GM12864 (cell line): ENCODE data around the gene DLGAP1.
A peak's percentile ranks its signal among the peaks of the same experiment; 100 is the strongest.

Experiments
- DNase-seq: peaks from one replicate; pipeline ENCODE4 v3.0.0-alpha.2; 2011; ENCODE audit warnings: low read depth
- H3K4me3 ChIP-seq: 2 replicates; pipeline ENCODE4 v1.5.1; 2011; ENCODE audit warnings: mild to moderate bottlenecking, low read depth, low read length, control low read depth
- TF ChIP-seq, protein P1 (sequence below): IDR thresholded peaks from 2 replicates; pipeline ENCODE4 v1.5.1; 2011; ENCODE audit warnings: low read depth, mild to moderate bottlenecking, moderate library complexity, low read length, control low read depth, inconsistent platforms; ENCODE audit errors: missing control alignments

DLGAP1 gene

GRCh38 chr18:3525870-3526420 is 929.2 kb downstream of the DLGAP1 start:
- H3K4me3 ChIP-seq, result no peak overlapping the region
- peak; percentile 53 for DNase-seq
- TF ChIP-seq, protein P1, sequence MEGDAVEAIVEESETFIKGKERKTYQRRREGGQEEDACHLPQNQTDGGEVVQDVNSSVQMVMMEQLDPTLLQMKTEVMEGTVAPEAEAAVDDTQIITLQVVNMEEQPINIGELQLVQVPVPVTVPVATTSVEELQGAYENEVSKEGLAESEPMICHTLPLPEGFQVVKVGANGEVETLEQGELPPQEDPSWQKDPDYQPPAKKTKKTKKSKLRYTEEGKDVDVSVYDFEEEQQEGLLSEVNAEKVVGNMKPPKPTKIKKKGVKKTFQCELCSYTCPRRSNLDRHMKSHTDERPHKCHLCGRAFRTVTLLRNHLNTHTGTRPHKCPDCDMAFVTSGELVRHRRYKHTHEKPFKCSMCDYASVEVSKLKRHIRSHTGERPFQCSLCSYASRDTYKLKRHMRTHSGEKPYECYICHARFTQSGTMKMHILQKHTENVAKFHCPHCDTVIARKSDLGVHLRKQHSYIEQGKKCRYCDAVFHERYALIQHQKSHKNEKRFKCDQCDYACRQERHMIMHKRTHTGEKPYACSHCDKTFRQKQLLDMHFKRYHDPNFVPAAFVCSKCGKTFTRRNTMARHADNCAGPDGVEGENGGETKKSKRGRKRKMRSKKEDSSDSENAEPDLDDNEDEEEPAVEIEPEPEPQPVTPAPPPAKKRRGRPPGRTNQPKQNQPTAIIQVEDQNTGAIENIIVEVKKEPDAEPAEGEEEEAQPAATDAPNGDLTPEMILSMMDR, result no peak

GRCh38 chr18:3524706-3525105 is 930.4 kb downstream of the DLGAP1 start:
- DNase-seq, result no peak
- TF ChIP-seq, protein P1, result no peak
- no peak overlapping the region for H3K4me3 ChIP-seq

GRCh38 chr18:3520230-3521085 is 934.6 kb downstream of the DLGAP1 start:
- no peak for DNase-seq
- TF ChIP-seq, protein P1, result no peak
- no peak overlapping the region for H3K4me3 ChIP-seq

GRCh38 chr18:3514312-3515216 is 940.5 kb downstream of the DLGAP1 start:
- DNase-seq, result no peak
- TF ChIP-seq, protein P1, result no peak
- no peak overlapping the region for H3K4me3 ChIP-seq

GRCh38 chr18:3513481-3513880 is 941.6 kb downstream of the DLGAP1 start:
- no peak overlapping the region for H3K4me3 ChIP-seq
- no peak for DNase-seq
- TF ChIP-seq, protein P1, result no peak

- TF ChIP-seq, protein P1, result no peak
These were observed 943.1 kb downstream of the DLGAP1 start for GRCh38 chr18:3511980-3512379.

More at GRCh38 chr18:3511980-3512379, 943.1 kb downstream of the DLGAP1 start:
- no peak overlapping the region for H3K4me3 ChIP-seq
- DNase-seq, result no peak
